GM13977 (cell line): Measurements from ENCODE around the gene BHLHE40.

ENCODE experiments used
- DNase-seq: peaks from one replicate; pipeline ENCODE4 v3.0.0; 2012; ENCODE audit warnings: low spot score
- in situ Hi-C: fragments of 300-500 bp; cut with MboI; formaldehyde crosslinking; loops from one replicate; pipeline ENCODE4 v1.12.0; 2022; ENCODE audit warnings: low sequenced_read_pairs, low pct_unique_long_range_greater_than_20kb, mixed read lengths, inconsistent platforms; ENCODE audit not compliant: unreplicated experiment
- TF ChIP-seq, protein P1 (sequence below): IDR thresholded peaks from 2 replicates; pipeline ENCODE4 v1.5.1; 2012; ENCODE audit warnings: mild to moderate bottlenecking, control low read depth; ENCODE audit not compliant: insufficient read depth; ENCODE audit errors: extremely low read depth, missing control alignments

BHLHE40 gene

DNA sequence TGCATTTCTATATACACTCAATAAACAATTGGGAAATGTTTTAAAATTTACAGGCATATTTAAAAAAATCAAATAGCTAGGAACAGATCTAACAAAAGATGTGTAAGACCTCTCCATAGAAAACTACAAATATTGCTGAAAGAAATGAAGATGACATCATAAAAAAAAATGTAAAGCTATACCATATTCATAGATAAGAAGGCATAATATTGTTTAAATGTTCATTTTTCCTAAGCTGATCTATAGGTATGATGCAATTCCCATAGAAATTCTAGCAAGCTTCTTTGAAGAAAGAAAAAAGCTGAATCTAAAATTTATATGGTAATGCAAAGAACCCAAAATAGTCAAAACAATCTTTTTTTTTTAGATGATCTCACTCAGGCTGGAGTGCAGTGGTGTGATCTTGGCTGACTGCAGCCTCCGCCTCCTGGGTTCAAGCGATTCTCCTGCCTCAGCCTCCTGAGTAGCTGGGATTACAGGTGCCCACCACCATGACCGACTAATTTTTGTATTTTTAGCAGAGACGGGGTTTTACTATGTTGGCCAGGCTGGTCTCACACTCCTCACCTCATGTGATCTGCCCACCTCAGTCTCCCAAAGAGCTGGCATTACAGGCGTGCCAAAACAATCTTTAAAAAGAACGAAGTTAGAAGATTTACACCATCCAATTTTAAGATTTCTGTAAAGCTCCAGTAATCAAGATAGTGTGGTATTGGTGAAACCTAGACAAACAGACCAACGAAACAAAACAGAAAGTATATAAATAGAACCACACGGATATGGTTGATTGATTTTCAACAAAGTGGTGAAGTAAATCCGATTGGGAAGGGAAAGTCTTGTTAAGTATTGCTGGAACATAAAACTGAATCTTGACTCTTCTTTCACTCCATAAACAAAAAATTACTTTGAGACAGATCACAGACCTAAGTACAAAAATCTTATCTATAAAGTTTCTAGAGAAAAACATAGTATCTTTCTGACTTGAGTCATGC is 6.3 kb upstream of the BHLHE40 start:
- in situ Hi-C loops, result loop anchor here (10.0 kb wide), 1 partner anchor 258 kb away; no protein-coding TSS in a partner anchor

GRCh38 chr3:4974154-4974553 is 5.1 kb upstream of the BHLHE40 start:
- TF ChIP-seq, protein P1, sequence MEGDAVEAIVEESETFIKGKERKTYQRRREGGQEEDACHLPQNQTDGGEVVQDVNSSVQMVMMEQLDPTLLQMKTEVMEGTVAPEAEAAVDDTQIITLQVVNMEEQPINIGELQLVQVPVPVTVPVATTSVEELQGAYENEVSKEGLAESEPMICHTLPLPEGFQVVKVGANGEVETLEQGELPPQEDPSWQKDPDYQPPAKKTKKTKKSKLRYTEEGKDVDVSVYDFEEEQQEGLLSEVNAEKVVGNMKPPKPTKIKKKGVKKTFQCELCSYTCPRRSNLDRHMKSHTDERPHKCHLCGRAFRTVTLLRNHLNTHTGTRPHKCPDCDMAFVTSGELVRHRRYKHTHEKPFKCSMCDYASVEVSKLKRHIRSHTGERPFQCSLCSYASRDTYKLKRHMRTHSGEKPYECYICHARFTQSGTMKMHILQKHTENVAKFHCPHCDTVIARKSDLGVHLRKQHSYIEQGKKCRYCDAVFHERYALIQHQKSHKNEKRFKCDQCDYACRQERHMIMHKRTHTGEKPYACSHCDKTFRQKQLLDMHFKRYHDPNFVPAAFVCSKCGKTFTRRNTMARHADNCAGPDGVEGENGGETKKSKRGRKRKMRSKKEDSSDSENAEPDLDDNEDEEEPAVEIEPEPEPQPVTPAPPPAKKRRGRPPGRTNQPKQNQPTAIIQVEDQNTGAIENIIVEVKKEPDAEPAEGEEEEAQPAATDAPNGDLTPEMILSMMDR, result no peak
- DNase-seq, result no peak
- in situ Hi-C loops, result loop anchor here (10.0 kb wide), 1 partner anchor 259 kb away; no protein-coding TSS in a partner anchor

More for the DNA sequence above, 6.3 kb upstream of the BHLHE40 start:
- TF ChIP-seq, protein P1, result no peak
- no peak for DNase-seq

DNA sequence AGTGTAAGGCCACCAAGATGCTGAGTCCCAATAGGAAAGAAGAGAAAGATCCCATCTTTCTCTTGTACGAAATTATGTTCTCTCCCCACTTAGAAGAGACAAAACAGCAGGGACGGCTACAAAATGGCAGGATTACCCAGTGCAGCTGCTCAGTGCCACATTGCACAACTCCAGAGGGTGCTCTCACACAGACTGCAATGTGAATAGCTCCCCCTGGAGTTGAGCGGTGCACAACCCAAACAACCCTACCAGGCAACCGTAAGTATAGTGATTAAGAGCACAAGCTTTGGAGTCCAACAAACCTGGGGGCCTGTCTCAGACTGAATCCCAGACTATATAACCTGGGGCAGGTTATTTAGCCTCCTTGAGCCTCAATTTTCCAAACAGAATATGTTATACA is 3.1 kb upstream of the BHLHE40 start:
- in situ Hi-C loops, result loop anchor here (10.0 kb wide), 1 partner anchor 261 kb away; no protein-coding TSS in a partner anchor
- TF ChIP-seq, protein P1, result peak; percentile 74
- DNase-seq, result no peak

GRCh38 chr3:4977001-4977852 is 2.0 kb upstream of the BHLHE40 start:
- TF ChIP-seq, protein P1, result no peak
- DNase-seq, result peak; percentile 78
- in situ Hi-C loops, result loop anchor here (10.0 kb wide), 1 partner anchor 262 kb away; no protein-coding TSS in a partner anchor

DNA sequence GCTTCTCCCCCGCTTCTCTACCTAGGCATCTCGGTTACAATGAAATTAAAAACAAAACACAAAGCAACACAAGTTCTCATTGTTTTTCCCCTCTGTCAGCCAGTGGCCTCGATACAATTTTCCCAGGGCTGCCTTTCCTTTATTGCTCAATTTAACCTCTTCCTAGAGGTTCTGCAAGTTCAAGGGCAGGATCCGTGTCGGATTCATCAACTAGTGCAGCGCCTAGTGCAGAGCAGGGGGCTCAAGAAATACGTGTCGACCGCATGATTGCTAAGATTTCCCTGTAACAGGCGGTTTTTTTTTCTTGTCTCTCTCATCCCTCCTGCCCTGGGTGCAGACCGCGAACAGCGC is 1.4 kb upstream of the BHLHE40 start:
- DNase-seq, result no peak
- in situ Hi-C loops, result loop anchor here (10.0 kb wide), 1 partner anchor 263 kb away; no protein-coding TSS in a partner anchor
- TF ChIP-seq, protein P1, result no peak
